Osteoblast (primary cell): ENCODE measurements around the gene HSPBP1. TPM values are rescaled to one million over a fixed set of nuclear protein-coding genes. Genes with fewer than 3 reads are reported as not detected.

Experiments
- DNase-seq: peaks from one replicate; pipeline ENCODE4 v3.0.0; 2011; ENCODE audit warnings: low spot score, mixed read lengths; ENCODE audit not compliant: insufficient read length; ENCODE audit errors: missing footprints
- H2AFZ ChIP-seq: 2 replicates; pipeline ENCODE4 v1.6.0; 2011; ENCODE audit warnings: mild to moderate bottlenecking, low read length
- H3K27ac ChIP-seq: 2 replicates; pipeline ENCODE4 v1.5.1; 2011; ENCODE audit warnings: mild to moderate bottlenecking, low read depth, low read length, moderate library complexity
- H3K27me3 ChIP-seq: 2 replicates; pipeline ENCODE4 v1.6.0; 2012; ENCODE audit warnings: mild to moderate bottlenecking, control low read depth, inconsistent platforms, low read length, moderate library complexity; ENCODE audit not compliant: insufficient read depth
- H3K36me3 ChIP-seq: 2 replicates; pipeline ENCODE4 v1.5.1; 2011; ENCODE audit warnings: mild to moderate bottlenecking, low read length, control low read depth, moderate library complexity; ENCODE audit not compliant: insufficient read depth
- H3K4me1 ChIP-seq: 2 replicates; pipeline ENCODE4 v1.5.1; 2011; ENCODE audit warnings: mild to moderate bottlenecking, low read length, control low read depth, moderate library complexity; ENCODE audit not compliant: insufficient read depth
- H3K4me2 ChIP-seq: 2 replicates; pipeline ENCODE4 v1.6.0; 2011; ENCODE audit warnings: mild to moderate bottlenecking, low read length; ENCODE audit not compliant: insufficient read depth
- H3K4me3 ChIP-seq: fragments of 200-600 bp; sonication (generic); 3 replicates; pipeline ENCODE4 v1.5.1; 2012; ENCODE audit warnings: mild to moderate bottlenecking, low read length, inconsistent platforms; ENCODE audit not compliant: insufficient read depth
- H3K79me2 ChIP-seq: 2 replicates; pipeline ENCODE4 v1.6.0; 2012; ENCODE audit warnings: mild to moderate bottlenecking, low read length, control low read depth, inconsistent platforms; ENCODE audit not compliant: insufficient read depth
- H3K9me3 ChIP-seq: 2 replicates; pipeline ENCODE4 v1.5.1; 2011; ENCODE audit warnings: low read depth, low read length, control low read depth
- H4K20me1 ChIP-seq: 2 replicates; pipeline ENCODE4 v1.6.0; 2012; ENCODE audit warnings: mild to moderate bottlenecking, low read length, control low read depth; ENCODE audit not compliant: insufficient read depth
- CTCF ChIP-seq: IDR thresholded peaks from 2 replicates; pipeline ENCODE4 v1.5.1; 2011; ENCODE audit warnings: mild to moderate bottlenecking, low read depth, low read length, moderate library complexity; ENCODE audit errors: extremely low read depth
- total RNA-seq: library from RNA; depleted of rRNA; stranded (reverse); fragments of >200 nt; gene quantifications from 2 replicates; pipeline ENCODE4 v1.2.3, GENCODE V29; 2012

HSPBP1 gene
- total RNA-seq, 1 donor, result 26.4 TPM

- Histone ChIP-seq H3K4me1 (no peaks in the 10 kb centered on the region), H4K20me1 (peaks cover 8% of the 10 kb centered on the region), H3K4me2 (no peak overlapping the region), H3K27me3 (no peaks in the 10 kb centered on the region), H3K9me3 (no peaks in the 10 kb centered on the region), H3K79me2 (peaks cover 10% of the 10 kb centered on the region), H3K36me3 (peaks cover 76% of the 10 kb centered on the region), H2AFZ (no peak overlapping the region), H3K27ac (no peak overlapping the region), H3K4me3 (no peak overlapping the region)
- peak; percentile 34 for DNase-seq
- no peak for TF ChIP-seq CTCF
Measured at GRCh38 chr19:55240713-55241020, 39.2 kb downstream of the HSPBP1 start.

GRCh38 chr19:55239004-55239403, 40.9 kb downstream of the HSPBP1 start:
- no peaks in the 10 kb centered on the region for H3K9me3 ChIP-seq
- peaks cover under 1% of the 10 kb centered on the region for H3K79me2 ChIP-seq
- DNase-seq, result peak; percentile 50
- no peak overlapping the region for H3K4me3 ChIP-seq
- no peak for TF ChIP-seq CTCF
- no peak overlapping the region for H3K4me2 ChIP-seq
- no peaks in the 10 kb centered on the region for H3K4me1 ChIP-seq
- peaks cover 14% of the 10 kb centered on the region for H4K20me1 ChIP-seq
- peaks cover 76% of the 10 kb centered on the region for H3K36me3 ChIP-seq
- no peak overlapping the region for H3K27ac ChIP-seq
- no peak overlapping the region for H2AFZ ChIP-seq
- H3K27me3 ChIP-seq, result no peaks in the 10 kb centered on the region

GRCh38 chr19:55238030-55238429, 41.9 kb downstream of the HSPBP1 start:
- no peak overlapping the region for H3K27ac ChIP-seq
- no peaks in the 10 kb centered on the region for H3K4me1 ChIP-seq
- H3K36me3 ChIP-seq, result peaks cover 78% of the 10 kb centered on the region
- H4K20me1 ChIP-seq, result peaks cover 13% of the 10 kb centered on the region
- no peak for TF ChIP-seq CTCF
- H3K79me2 ChIP-seq, result no peaks in the 10 kb centered on the region
- H3K4me2 ChIP-seq, result no peak overlapping the region
- no peaks in the 10 kb centered on the region for H3K27me3 ChIP-seq
- H2AFZ ChIP-seq, result no peak overlapping the region
- peak; percentile 69 for DNase-seq
- no peaks in the 10 kb centered on the region for H3K9me3 ChIP-seq
- no peak overlapping the region for H3K4me3 ChIP-seq

GRCh38 chr19:55232986-55233385, 46.9 kb downstream of the HSPBP1 start:
- Histone ChIP-seq H3K4me1 (no peaks in the 10 kb centered on the region), H3K4me2 (no peak overlapping the region), H3K4me3 (no peak overlapping the region), H3K9me3 (no peaks in the 10 kb centered on the region), H3K27ac (no peak overlapping the region), H4K20me1 (peaks cover 18% of the 10 kb centered on the region), H3K27me3 (no peaks in the 10 kb centered on the region), H3K36me3 (peaks cover 53% of the 10 kb centered on the region), H3K79me2 (no peaks in the 10 kb centered on the region), H2AFZ (no peak overlapping the region)
- peak; percentile 35 for DNase-seq
- no peak for TF ChIP-seq CTCF
